Large intestine (tissue), 1 donor: Measurements from ENCODE around the gene ZNF624. TPM values are rescaled to one million over a fixed set of nuclear protein-coding genes. Genes with fewer than 3 reads are reported as not detected.

Experiments used
- polyA plus RNA-seq: library from polyadenylated mRNA; unstranded; fragments of 120-200 nt; gene quantifications from one replicate; pipeline ENCODE4 v1.2.1, GENCODE V29; 2013

The ZNF624 gene
- polyA plus RNA-seq, 1 donor: 5.3 TPM

Other genes with a start within 250 kb of the ZNF624 start
- gene TRPV2, start 238.3 kb downstream of the ZNF624 start, polyA plus RNA-seq: 5.9 TPM
- 37.2 TPM for gene LRRC75A, start 161.7 kb downstream of the ZNF624 start, polyA plus RNA-seq
- 3.7 TPM for gene ZNF287, start 84.6 kb downstream of the ZNF624 start, polyA plus RNA-seq
- gene CCDC144A, start 36.4 kb upstream of the ZNF624 start, polyA plus RNA-seq: 0.34 TPM